Fibroblast of lung (primary cell): ENCODE results near the gene LRCH2. TPM values are rescaled to one million over a fixed set of nuclear protein-coding genes. Genes with fewer than 3 reads are reported as not detected.

Experiments
- DNase-seq, 2 donors: peaks; one replicate each; pipeline versions ENCODE4 v3.0.0 to v3.0.0-alpha.2; 2010; ENCODE audit warnings: low read depth in 2 of 2
- H2AFZ ChIP-seq: 2 replicates; pipeline ENCODE4 v1.5.1; 2012; ENCODE audit warnings: low read length, control low read depth, inconsistent platforms
- H3K27ac ChIP-seq: 2 replicates; pipeline ENCODE4 v1.5.1; 2011; ENCODE audit warnings: low read length, control low read depth; ENCODE audit not compliant: insufficient read depth
- H3K27me3 ChIP-seq: 2 replicates; pipeline ENCODE4 v1.5.1; 2011; ENCODE audit warnings: mild to moderate bottlenecking, low read length; ENCODE audit not compliant: control insufficient read depth, insufficient read depth
- H3K36me3 ChIP-seq: 2 replicates; pipeline ENCODE4 v1.5.1; 2011; ENCODE audit warnings: low read length; ENCODE audit not compliant: control insufficient read depth, insufficient read depth
- H3K4me1 ChIP-seq: 2 replicates; pipeline ENCODE4 v1.5.1; 2011; ENCODE audit warnings: low read length; ENCODE audit not compliant: control insufficient read depth, insufficient read depth; ENCODE audit errors: extremely low read depth
- H3K4me2 ChIP-seq: 2 replicates; pipeline ENCODE4 v1.5.1; 2011; ENCODE audit warnings: low read length, control low read depth; ENCODE audit not compliant: insufficient read depth; ENCODE audit errors: extremely low read depth
- H3K4me3 ChIP-seq, 4 experiments: fragments of 200-600 bp in 1 of 4; sonication (generic) in 1 of 4; replicated peaks in 1 of 4; 2 replicates each; pipeline ENCODE4 v1.5.1; 2011 to 2016; ENCODE audit warnings: low read length in 4 of 4, low read depth in 3 of 4, mild to moderate bottlenecking in 3 of 4, control low read depth in 2 of 4, inconsistent platforms in 1 of 4, mixed read lengths in 1 of 4; ENCODE audit not compliant: insufficient read depth in 1 of 4; ENCODE audit errors: control extremely low read depth in 1 of 4
- H3K79me2 ChIP-seq: 2 replicates; pipeline ENCODE4 v1.5.1; 2012; ENCODE audit warnings: mild to moderate bottlenecking, low read length, inconsistent platforms; ENCODE audit not compliant: control insufficient read depth, insufficient read depth
- H3K9ac ChIP-seq: 2 replicates; pipeline ENCODE4 v1.5.1; 2011; ENCODE audit warnings: mild to moderate bottlenecking, low read length, control low read depth; ENCODE audit not compliant: insufficient read depth
- H3K9me3 ChIP-seq: 2 replicates; pipeline ENCODE4 v1.5.1; 2012; ENCODE audit warnings: low read depth, low read length; ENCODE audit not compliant: control insufficient read depth, insufficient read depth
- H4K20me1 ChIP-seq: 2 replicates; pipeline ENCODE4 v1.5.1; 2011; ENCODE audit warnings: low read length; ENCODE audit not compliant: control insufficient read depth, insufficient read depth; ENCODE audit errors: extremely low read depth
- CTCF ChIP-seq, 2 donors: IDR thresholded peaks in 1 of 2; conservative IDR thresholded peaks in 1 of 2; 1 replicate in 1 of 2; 2 replicates in 1 of 2; pipeline ENCODE4 v1.5.1; 2011 to 2012; ENCODE audit warnings: low read length in 2 of 2, control low read depth in 1 of 2, inconsistent platforms in 1 of 2, low read depth in 1 of 2, mild to moderate bottlenecking in 1 of 2
- EZH2 ChIP-seq: IDR thresholded peaks from 2 replicates; pipeline ENCODE4 v1.5.1; 2012; ENCODE audit warnings: low read length, control low read depth, mild to moderate bottlenecking; ENCODE audit errors: missing control alignments
- polyA plus RNA-seq, 2 donors: library from polyadenylated mRNA; depleted of rRNA in 1 of 2; stranded (reverse) in 1 of 2; unstranded in 1 of 2; fragments of >200 nt; gene quantifications; 2 replicates each; pipeline ENCODE4 v1.2.1, GENCODE V29; 2011 to 2012; ENCODE audit warnings: missing spikeins in 1 of 2
- total RNA-seq: library from RNA; depleted of rRNA; stranded (reverse); fragments of >200 nt; gene quantifications from 2 replicates; pipeline ENCODE4 v1.2.1, GENCODE V29; 2014

Gene LRCH2
- total and polyA plus RNA-seq, 2 donors (not counting 1 experiment from before 2014, with no cell fraction given): 7.9 to 19.5 TPM

- no peaks in the 10 kb centered on the region for H4K20me1 ChIP-seq
- H3K4me2 ChIP-seq: no peak overlapping the region
- H3K4me3 ChIP-seq: no peak overlapping the region
Measured at GRCh38 chrX:115190636-115191489, 43.0 kb downstream of the LRCH2 start.

GRCh38 chrX:115189646-115190635, 44.0 kb downstream of the LRCH2 start:
- H4K20me1 ChIP-seq: no peaks in the 10 kb centered on the region
- TF ChIP-seq CTCF (conservative IDR thresholded peaks at IDR 0.05 in 1 of 2, IDR thresholded peaks at IDR 0.05 in 1 of 2; ENCODE audit: low read depth in 1 of 2, low read length in 2 of 2) (no peak), EZH2 (no peak)
- no peak overlapping the region for H2AFZ ChIP-seq
- no peak overlapping the region for H3K4me3 ChIP-seq
- no peaks in the 10 kb centered on the region for H3K79me2 ChIP-seq
- no peak for DNase-seq
- H3K9ac ChIP-seq: no peak overlapping the region
- H3K9me3 ChIP-seq: no peaks in the 10 kb centered on the region
- H3K36me3 ChIP-seq: no peaks in the 10 kb centered on the region
- no peaks in the 10 kb centered on the region for H3K27me3 ChIP-seq
- no peaks in the 10 kb centered on the region for H3K4me1 ChIP-seq
- H3K27ac ChIP-seq: no peak overlapping the region
- no peak overlapping the region for H3K4me2 ChIP-seq

More at GRCh38 chrX:115190636-115191489, 43.0 kb downstream of the LRCH2 start:
- H2AFZ ChIP-seq: no peak overlapping the region
- H3K9ac ChIP-seq: no peak overlapping the region
- H3K27ac ChIP-seq: no peak overlapping the region
- H3K9me3 ChIP-seq: no peaks in the 10 kb centered on the region
- DNase-seq: no peak
- no peaks in the 10 kb centered on the region for H3K36me3 ChIP-seq
- H3K79me2 ChIP-seq: no peaks in the 10 kb centered on the region
- no peaks in the 10 kb centered on the region for H3K27me3 ChIP-seq
- TF ChIP-seq CTCF (conservative IDR thresholded peaks at IDR 0.05 in 1 of 2, IDR thresholded peaks at IDR 0.05 in 1 of 2; ENCODE audit: low read depth in 1 of 2, low read length in 2 of 2): no peak
- no peaks in the 10 kb centered on the region for H3K4me1 ChIP-seq

GRCh38 chrX:115189110-115189509, 44.8 kb downstream of the LRCH2 start, which contains the start of gene RBMXL3:
Gene RBMXL3, plus strand, starts transcription at chrX:115189410. Its CDS starts 32 bp downstream, at chrX:115189442.
- H4K20me1 ChIP-seq: no peaks in the 10 kb centered on the region
- H3K4me3 ChIP-seq: no peak within 1 kb of the TSS
- no peak for DNase-seq

More at GRCh38 chrX:115189110-115189509, 44.8 kb downstream of the LRCH2 start, which contains the start of gene RBMXL3:
- Histone ChIP-seq H3K27ac (no peak within 1 kb of the TSS), H3K9me3 (no peaks in the 10 kb centered on the region), H3K27me3 (no peaks in the 10 kb centered on the region), H3K4me2 (no peak within 1 kb of the TSS), H3K4me1 (no peaks in the 10 kb centered on the region), H3K9ac (no peak within 1 kb of the TSS), H3K79me2 (no peaks in the 10 kb centered on the region), H2AFZ (no peak within 1 kb of the TSS), H3K36me3 (no peaks in the 10 kb centered on the region)
- no peak for TF ChIP-seq EZH2
- TF ChIP-seq CTCF (conservative IDR thresholded peaks at IDR 0.05 in 1 of 2, IDR thresholded peaks at IDR 0.05 in 1 of 2; ENCODE audit: low read depth in 1 of 2, low read length in 2 of 2): no peak
